ENCODE measurements around the gene KCNQ5. TPM values are rescaled to one million over a fixed set of nuclear protein-coding genes. Genes with fewer than 3 reads are reported as not detected.

The KCNQ5 gene
- total and polyA plus RNA-seq, 8 donors, result 1.7 to 4.5 (median 2.5) TPM

DNA sequence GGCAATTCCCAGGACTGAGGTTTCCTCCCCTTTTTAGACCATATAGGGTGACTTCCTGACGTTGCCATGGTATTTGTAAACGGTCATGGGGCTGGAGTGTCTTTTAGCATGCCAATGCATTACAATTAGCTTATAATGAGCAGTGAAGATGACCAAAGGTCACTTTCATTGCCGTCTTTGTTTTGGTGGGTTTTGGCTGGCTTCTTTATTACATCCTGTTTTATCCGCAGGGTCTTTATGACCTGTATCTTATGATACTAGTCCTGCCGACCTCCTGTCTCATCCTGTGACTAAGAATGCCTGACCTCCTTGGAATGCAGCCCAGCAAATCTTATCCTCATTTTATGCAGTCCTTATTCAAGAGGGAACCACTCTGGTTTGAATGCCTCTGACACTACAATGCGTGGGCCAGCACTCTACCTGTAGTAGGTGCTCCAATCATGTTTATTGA is 190.1 kb downstream of the KCNQ5 start:
- peak in 2 of 4 donors; percentile 40 to 54 for DNase-seq
- no peak for TF ChIP-seq CTCF (IDR thresholded peaks at IDR 0.05)
- intact Hi-C loops (cut with DNase I), result no loop called here

GRCh38 chr6:72813807-72814596 is 192.1 kb downstream of the KCNQ5 start:
- H3K4me1 ChIP-seq, result no peaks in the 10 kb centered on the region
- H3K27ac ChIP-seq, result no peak overlapping the region
- intact Hi-C loops (cut with DNase I), result no loop called here
- DNase-seq, result no peak
- no peak for TF ChIP-seq CTCF (IDR thresholded peaks at IDR 0.05)
- H3K9me3 ChIP-seq, result no peaks in the 10 kb centered on the region
- no peaks in the 10 kb centered on the region for H3K27me3 ChIP-seq
- no peak overlapping the region for H3K4me3 ChIP-seq
- ATAC-seq, result peak; percentile 46
- no peaks in the 10 kb centered on the region for H3K36me3 ChIP-seq

More for the DNA sequence above, 190.1 kb downstream of the KCNQ5 start:
- H3K27me3 ChIP-seq, result no peaks in the 10 kb centered on the region
- H3K4me3 ChIP-seq, result no peak overlapping the region
- ATAC-seq, result peak; percentile 69
- H3K9me3 ChIP-seq, result no peaks in the 10 kb centered on the region
- H3K27ac ChIP-seq, result no peak overlapping the region
- no peaks in the 10 kb centered on the region for H3K4me1 ChIP-seq
- no peaks in the 10 kb centered on the region for H3K36me3 ChIP-seq

DNA sequence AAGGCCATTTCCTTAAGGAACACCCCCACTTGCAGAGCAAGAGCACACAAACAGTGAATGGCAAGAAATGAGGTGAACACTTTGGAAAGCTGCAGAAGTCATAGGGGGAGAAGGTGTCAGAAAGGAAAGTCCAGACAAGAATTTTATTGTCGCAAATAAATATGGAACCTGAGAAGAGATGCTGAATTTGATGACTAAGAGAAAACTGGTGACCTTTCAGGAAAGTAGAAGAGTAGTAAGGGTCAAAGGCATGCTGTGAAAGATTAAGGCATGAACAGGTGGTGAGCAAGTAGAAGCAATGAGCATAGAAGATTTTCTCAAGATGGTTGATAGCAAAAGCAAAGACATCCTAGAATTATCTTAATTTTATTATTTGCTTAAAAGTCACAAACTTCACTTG is 194.2 kb downstream of the KCNQ5 start:
- no peak for TF ChIP-seq CTCF (IDR thresholded peaks at IDR 0.05)
- no peak overlapping the region for H3K4me3 ChIP-seq
- no peak overlapping the region for H3K27ac ChIP-seq
- intact Hi-C loops (cut with DNase I), result no loop called here
- H3K36me3 ChIP-seq, result no peaks in the 10 kb centered on the region
- H3K4me1 ChIP-seq, result no peaks in the 10 kb centered on the region
- no peaks in the 10 kb centered on the region for H3K27me3 ChIP-seq
- DNase-seq, result no peak
- ATAC-seq, result no peak
- no peaks in the 10 kb centered on the region for H3K9me3 ChIP-seq

- TF ChIP-seq CTCF (IDR thresholded peaks at IDR 0.05), result no peak
- Histone ChIP-seq H3K27ac (no peak overlapping the region), H3K4me1 (no peaks in the 10 kb centered on the region), H3K9me3 (no peaks in the 10 kb centered on the region), H3K27me3 (no peaks in the 10 kb centered on the region), H3K4me3 (no peak overlapping the region), H3K36me3 (no peaks in the 10 kb centered on the region)
- intact Hi-C loops (cut with DNase I), result no loop called here
- ATAC-seq (no peak), DNase-seq (no peak)
Measured at GRCh38 chr6:72817208-72817607, 195.3 kb downstream of the KCNQ5 start.

DNA sequence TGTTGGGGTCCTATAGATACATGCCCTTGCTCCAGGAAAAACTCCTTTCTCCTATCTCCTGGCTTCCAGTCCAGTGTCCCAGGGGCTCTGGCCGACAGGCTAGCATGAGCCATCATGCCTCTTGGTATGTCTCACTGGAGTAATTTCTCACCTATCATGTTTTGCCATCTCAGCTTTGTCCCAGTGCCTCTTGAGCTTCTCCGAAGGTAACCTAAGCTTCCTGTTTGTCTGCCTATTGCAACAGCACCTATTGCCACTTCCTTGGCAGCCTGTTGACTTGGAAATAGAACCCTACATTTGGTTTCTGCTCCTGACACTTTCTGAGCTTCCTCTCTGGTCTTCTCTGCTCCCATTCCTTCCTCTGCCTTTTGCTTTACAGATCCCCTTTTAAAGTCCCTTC is 197.7 kb downstream of the KCNQ5 start:
- Histone ChIP-seq H3K4me1 (no peaks in the 10 kb centered on the region), H3K4me3 (no peak overlapping the region), H3K36me3 (no peaks in the 10 kb centered on the region), H3K27ac (no peak overlapping the region), H3K9me3 (no peaks in the 10 kb centered on the region), H3K27me3 (no peaks in the 10 kb centered on the region)
- intact Hi-C loops (cut with DNase I), result no loop called here
- DNase-seq, result no peak
- no peak for ATAC-seq
- TF ChIP-seq CTCF (IDR thresholded peaks at IDR 0.05), result no peak

All from left lung (tissue), 10 donors.